K562 (cell line): Measurements from ENCODE around the gene MAGI2. TPM values are rescaled to one million over a fixed set of nuclear protein-coding genes. Genes with fewer than 3 reads are reported as not detected.

Experiments
- CCAR2 ChIP-seq: fragments of 200-400 bp; formaldehyde crosslinking; IDR thresholded peaks from 2 replicates; pipeline ENCODE4 v1.6.1; 2017; ENCODE audit warnings: mild to moderate bottlenecking, low read depth, low read length
- CCNT2 ChIP-seq: IDR thresholded peaks from 2 replicates; pipeline ENCODE4 v1.6.1; 2011; ENCODE audit warnings: borderline replicate concordance, low read depth, mild to moderate bottlenecking, moderate library complexity, mixed read lengths, low read length; ENCODE audit not compliant: insufficient read length; ENCODE audit errors: extremely low read depth
- CTCF ChIP-seq, 3 experiments: IDR thresholded peaks in 2 of 3; conservative IDR thresholded peaks in 1 of 3; 2 replicates each; pipeline ENCODE4 v1.5.1; 2011 to 2012; ENCODE audit warnings: low read length in 3 of 3, mild to moderate bottlenecking in 3 of 3, control low read depth in 2 of 3, improper control_type of control experiment in 1 of 3, inconsistent platforms in 1 of 3, low read depth in 1 of 3, mixed read lengths in 1 of 3, moderate library complexity in 1 of 3; ENCODE audit not compliant: insufficient read depth in 2 of 3
- E2F3 ChIP-seq: fragments of 250-450 bp; sonication (Bioruptor Pico); IDR thresholded peaks from 2 replicates; pipeline ENCODE4 v1.4.0; 2020; ENCODE audit warnings: mild to moderate bottlenecking
- E2F5 ChIP-seq: sonication (generic); formaldehyde crosslinking; IDR thresholded peaks from 2 replicates; pipeline ENCODE4 v1.8.0; 2022; ENCODE audit warnings: mild to moderate bottlenecking, missing genetic modification reagents
- IRF1 ChIP-seq: sonication (generic); formaldehyde crosslinking; IDR thresholded peaks from 2 replicates; pipeline ENCODE4 v1.8.0; 2022; ENCODE audit warnings: missing genetic modification reagents, mild to moderate bottlenecking, borderline replicate concordance
- KLF16 ChIP-seq: IDR thresholded peaks from 2 replicates; pipeline ENCODE4 v1.6.1; 2016; ENCODE audit warnings: antibody characterized with exemption
- LCOR ChIP-seq: sonication (generic); formaldehyde crosslinking; IDR thresholded peaks from 2 replicates; pipeline ENCODE4 v1.8.0; 2022; ENCODE audit warnings: mild to moderate bottlenecking, missing genetic modification reagents
- MYBL2 ChIP-seq, 2 experiments: fragments of 450-650 bp in 1 of 2; sonication (generic) in 1 of 2; formaldehyde crosslinking in 1 of 2; IDR thresholded peaks; 2 replicates each; pipeline versions ENCODE4 v1.6.1 to v1.8.1; 2017 to 2022; ENCODE audit warnings: borderline replicate concordance in 1 of 2, inconsistent platforms in 1 of 2, low read depth in 1 of 2, mild to moderate bottlenecking in 1 of 2, missing genetic modification reagents in 1 of 2, moderate library complexity in 1 of 2
- NCOA4 ChIP-seq: fragments of 450-650 bp; IDR thresholded peaks from 2 replicates; pipeline ENCODE4 v1.6.1; 2018; ENCODE audit warnings: mild to moderate bottlenecking; ENCODE audit not compliant: partially characterized antibody
- PHB2 ChIP-seq: fragments of 450-650 bp; IDR thresholded peaks from 2 replicates; pipeline ENCODE4 v1.6.1; 2017; ENCODE audit warnings: low read depth
- TAF7 ChIP-seq: fragments of 450-650 bp; IDR thresholded peaks from 2 replicates; pipeline ENCODE4 v1.6.1; 2016; ENCODE audit warnings: missing genetic modification characterization, missing compliant biosample characterization
- ZFP91 ChIP-seq: sonication (generic); formaldehyde crosslinking; IDR thresholded peaks from 2 replicates; pipeline ENCODE4 v1.8.0; 2022; ENCODE audit warnings: mild to moderate bottlenecking, missing genetic modification reagents
- ZNF408 ChIP-seq: fragments of 250-450 bp; sonication (Bioruptor Pico); IDR thresholded peaks from 2 replicates; pipeline ENCODE4 v1.4.0; 2020; ENCODE audit warnings: low read depth, mild to moderate bottlenecking, moderate library complexity
- polyA plus RNA-seq, 8 experiments: library from polyadenylated mRNA; depleted of rRNA in 4 of 8; stranded (reverse) in 5 of 8; unstranded in 3 of 8; fragments of >200 nt; fragmentation: Nextera tagmentation in 2 of 8; fragmentation: Illumina TruSeq in 1 of 8; extraction: Ambion mirVana in 2 of 8; extraction: Trizol in 1 of 8; gene quantifications; 2 replicates each; pipeline versions ENCODE4 v1.2.1 to v1.2.3, GENCODE V29; 2011 to 2014; ENCODE audit warnings: inconsistent platforms in 1 of 8, missing spikeins in 1 of 8
- total RNA-seq, 7 experiments: library from RNA; depleted of rRNA in 6 of 7; stranded (reverse); fragments of >200 nt in 6 of 7; fragmentation: Illumina TruSeq in 2 of 7; extraction: Trizol in 2 of 7; gene quantifications; 2 replicates each; pipeline versions ENCODE4 v1.2.1 to v1.2.3, GENCODE V29; 2011 to 2021; ENCODE audit warnings: low replicate concordance in 1 of 7
- TF ChIP-seq, protein P1 (sequence below): fragments of 450-650 bp; IDR thresholded peaks from 2 replicates; pipeline ENCODE4 v1.6.1; 2018; ENCODE audit warnings: mild to moderate bottlenecking, low read depth; ENCODE audit not compliant: partially characterized antibody
- TF ChIP-seq, protein P2 (sequence below): fragments of 450-650 bp; formaldehyde crosslinking; IDR thresholded peaks from 2 replicates; pipeline ENCODE4 v1.4.0; 2022; ENCODE audit warnings: missing genetic modification characterization

The MAGI2 gene
- total and polyA plus RNA-seq, 9 of the 15 experiments (the other 6 are each of a cell fraction or from before 2014, with no cell fraction given): 0.27 to 1.4 (median 0.70) TPM

GRCh38 chr7:78039790-78040776, 1413.4 kb downstream of the MAGI2 start (continued):
- TF ChIP-seq E2F5 (no peak), MYBL2 (IDR thresholded peaks at IDR 0.05; ENCODE audit: low read depth) (no peak), MYBL2 (CRISPR knock-in tag; IDR thresholded peaks at IDR 0.05; ENCODE audit: borderline replicate concordance) (no peak), ZFP91 (no peak), E2F3 (peak; percentile 82), CTCF (IDR thresholded peaks at IDR 0.05 in 2 of 3, conservative IDR thresholded peaks at IDR 0.05 in 1 of 3; ENCODE audit: insufficient read depth in 2 of 3, low read depth in 1 of 3, low read length in 3 of 3) (peak; percentile 85 to 92 (median 88)), IRF1 (CRISPR knock-in tag) (no peak), ZNF408 (no peak), NCOA4 (no peak), PHB2 (no peak), LCOR (0 out of 2 replicates have a peak, but pooled peaks have one; percentile 39), CCAR2 (no peak), KLF16 (peak; percentile 13; the same call in 1 of the 2 replicates), TAF7 (tag) (no peak), CCNT2 (no peak)
- TF ChIP-seq, protein P1, sequence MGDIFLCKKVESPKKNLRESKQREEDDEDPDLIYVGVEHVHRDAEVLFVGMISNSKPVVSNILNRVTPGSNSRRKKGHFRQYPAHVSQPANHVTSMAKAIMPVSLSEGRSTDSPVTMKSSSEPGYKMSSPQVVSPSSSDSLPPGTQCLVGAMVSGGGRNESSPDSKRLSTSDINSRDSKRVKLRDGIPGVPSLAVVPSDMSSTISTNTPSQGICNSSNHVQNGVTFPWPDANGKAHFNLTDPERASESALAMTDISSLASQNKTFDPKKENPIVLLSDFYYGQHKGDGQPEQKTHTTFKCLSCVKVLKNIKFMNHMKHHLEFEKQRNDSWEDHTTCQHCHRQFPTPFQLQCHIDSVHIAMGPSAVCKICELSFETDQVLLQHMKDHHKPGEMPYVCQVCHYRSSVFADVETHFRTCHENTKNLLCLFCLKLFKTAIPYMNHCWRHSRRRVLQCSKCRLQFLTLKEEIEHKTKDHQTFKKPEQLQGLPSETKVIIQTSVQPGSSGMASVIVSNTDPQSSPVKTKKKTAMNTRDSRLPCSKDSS: no peak
- TF ChIP-seq, protein P2, sequence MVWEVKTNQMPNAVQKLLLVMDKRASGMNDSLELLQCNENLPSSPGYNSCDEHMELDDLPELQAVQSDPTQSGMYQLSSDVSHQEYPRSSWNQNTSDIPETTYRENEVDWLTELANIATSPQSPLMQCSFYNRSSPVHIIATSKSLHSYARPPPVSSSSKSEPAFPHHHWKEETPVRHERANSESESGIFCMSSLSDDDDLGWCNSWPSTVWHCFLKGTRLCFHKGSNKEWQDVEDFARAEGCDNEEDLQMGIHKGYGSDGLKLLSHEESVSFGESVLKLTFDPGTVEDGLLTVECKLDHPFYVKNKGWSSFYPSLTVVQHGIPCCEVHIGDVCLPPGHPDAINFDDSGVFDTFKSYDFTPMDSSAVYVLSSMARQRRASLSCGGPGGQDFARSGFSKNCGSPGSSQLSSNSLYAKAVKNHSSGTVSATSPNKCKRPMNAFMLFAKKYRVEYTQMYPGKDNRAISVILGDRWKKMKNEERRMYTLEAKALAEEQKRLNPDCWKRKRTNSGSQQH: no peak
